ENCODE results near the gene PRELP. TPM values are rescaled to one million over a fixed set of nuclear protein-coding genes. Genes with fewer than 3 reads are reported as not detected.

PRELP gene
- total RNA-seq, 1 experiment from 2014 or later: 0.07 TPM

GRCh38 chr1:203531063-203531462 is 55.5 kb downstream of the PRELP start:
- no peak overlapping the region for H4K91ac ChIP-seq (ENCODE audit: insufficient read length, low read depth, low read length)

More at GRCh38 chr1:203531063-203531462, 55.5 kb downstream of the PRELP start:
- Histone ChIP-seq H3K79me1 (ENCODE audit: insufficient read depth, low read depth, low read length, poor library complexity, severe bottlenecking) (no peaks in the 10 kb centered on the region), H2BK20ac (ENCODE audit: low read depth, low read length, poor library complexity, severe bottlenecking) (no peak overlapping the region), H2BK15ac (ENCODE audit: low read depth, low read length) (no peak overlapping the region), H2BK12ac (ENCODE audit: insufficient read length, low read depth, low read length) (no peak overlapping the region), H4K8ac (replicated peaks; ENCODE audit: insufficient read length, low read depth, low read length) (no peak overlapping the region), H3K23me2 (ENCODE audit: insufficient read length, low read depth, low read length, poor library complexity, severe bottlenecking) (no peaks in the 10 kb centered on the region), H4K5ac (ENCODE audit: insufficient read length, low read depth, low read length) (no peak overlapping the region), H4K20me1 (ENCODE audit: control insufficient read depth, insufficient read depth, insufficient read length) (no peaks in the 10 kb centered on the region), H3K79me2 (ENCODE audit: insufficient read depth, low read length) (no peaks in the 10 kb centered on the region), H2BK5ac (ENCODE audit: insufficient read length, low read length) (no peak overlapping the region), H3K27me3 (ENCODE audit: insufficient read depth, low read length) (no peaks in the 10 kb centered on the region), H3T11ph (ENCODE audit: low read length) (no peak overlapping the region), H2AFZ (ENCODE audit: low read length) (no peak overlapping the region), H3K27ac (ENCODE audit: insufficient read length, low read depth, low read length) (no peak overlapping the region), H3K14ac (ENCODE audit: insufficient read depth, low read length) (no peak overlapping the region), H3K9me3 (ENCODE audit: control insufficient read depth, low read depth, low read length) (no peaks in the 10 kb centered on the region), H3K4me1 (ENCODE audit: insufficient read depth, low read length) (no peaks in the 10 kb centered on the region), H2AK5ac (ENCODE audit: insufficient read length, low read length) (no peak overlapping the region), H3K9ac (ENCODE audit: extremely low read depth, insufficient read length, low read length) (no peak overlapping the region), H3K23ac (ENCODE audit: insufficient read length, low read depth, low read length) (no peak overlapping the region), H2BK120ac (ENCODE audit: low read depth, low read length, poor library complexity, severe bottlenecking) (no peak overlapping the region), H3K4ac (ENCODE audit: low read depth, low read length) (no peak overlapping the region), H3K18ac (ENCODE audit: insufficient read length, low read depth, low read length) (no peak overlapping the region), H3K56ac (ENCODE audit: insufficient read length, low read depth, low read length) (no peak overlapping the region), H3K4me2 (ENCODE audit: insufficient read depth, insufficient read length, low read length) (no peak overlapping the region)
- no peaks in the 10 kb centered on the region for H3K9me3 Mint-ChIP-seq
- no peak overlapping the region for H3K27ac Mint-ChIP-seq
- DNase-seq: no peak
- WGBS (ENCODE audit: extremely low coverage, insufficient read length, low lambda C conversion rate): no CpG with 5 or more reads among the region's 3 CpGs
- H3K36me3 Mint-ChIP-seq (ENCODE audit: insufficient read depth in 1 of 3, low read depth in 3 of 3): no peaks in the 10 kb centered on the region
- peaks cover 8 to 15% of the 10 kb centered on the region in 2 experiments for H3K4me1 Mint-ChIP-seq
- H3K27me3 Mint-ChIP-seq (ENCODE audit: low read depth): no peaks in the 10 kb centered on the region; the same call in none of the 2 replicates
- no peak for TF ChIP-seq CTCF (conservative IDR thresholded peaks at IDR 0.05)
- H3K4me3 Mint-ChIP-seq: no peak overlapping the region

Data from H9 (cell line).